MG63 (cell line): Measurements from ENCODE around the gene INPP5B. TPM values are rescaled to one million over a fixed set of nuclear protein-coding genes. Genes with fewer than 3 reads are reported as not detected.
"Not testable (repeated sequence)": the region's sequence is repeated elsewhere in the genome, so short reads cannot be mapped to it uniquely, and the experiment has no call there.

Experiments used
- DNase-seq: peaks from one replicate; pipeline ENCODE4 v3.0.0-alpha.2; 2020
- H3K27me3 ChIP-seq: fragments of 250-450 bp; sonication (Bioruptor Pico); 2 replicates; pipeline ENCODE4 v1.5.1; 2020; ENCODE audit warnings: mild to moderate bottlenecking, moderate library complexity
- H3K36me3 ChIP-seq: fragments of 250-450 bp; sonication (Bioruptor Pico); 2 replicates; pipeline ENCODE4 v1.5.1; 2020; ENCODE audit warnings: mild to moderate bottlenecking, moderate library complexity
- H3K4me3 ChIP-seq: fragments of 250-450 bp; sonication (Bioruptor Pico); 2 replicates; pipeline ENCODE4 v1.5.1; 2020; ENCODE audit warnings: mild to moderate bottlenecking, moderate library complexity
- H3K9me3 ChIP-seq: fragments of 250-450 bp; sonication (Bioruptor Pico); 2 replicates; pipeline ENCODE4 v1.5.1; 2020; ENCODE audit warnings: mild to moderate bottlenecking, moderate library complexity
- total RNA-seq: library from RNA; depleted of rRNA; stranded (reverse); fragments of >200 nt; shearing (Covaris generic); gene quantifications from 2 replicates; pipeline ENCODE4 v1.2.3, GENCODE V29; 2014; ENCODE audit warnings: low replicate concordance

Gene INPP5B
- total RNA-seq, 1 experiment from 2014 or later = 19.2 TPM

DNA sequence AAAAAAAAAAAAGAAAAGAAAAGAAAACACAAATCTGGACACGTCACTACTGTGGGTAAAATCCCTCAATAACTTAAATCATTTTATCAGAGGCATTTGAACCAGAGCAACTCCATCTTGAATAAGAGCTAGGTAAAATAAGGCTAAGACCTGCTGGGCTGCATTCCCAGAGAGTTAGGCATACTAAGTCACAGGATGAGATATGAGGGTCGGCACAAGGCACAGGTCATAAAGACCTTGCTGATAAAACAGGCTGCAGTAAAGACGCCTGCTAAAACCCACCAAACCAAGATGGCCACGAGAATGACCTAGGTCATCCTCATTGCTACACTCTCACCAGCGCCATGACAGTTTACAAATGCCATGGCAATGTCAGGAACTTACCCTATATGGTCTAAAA, 43.9 kb downstream of the INPP5B start:
- Histone ChIP-seq H3K36me3 (peaks cover 30% of the 10 kb centered on the region), H3K27me3 (no peaks in the 10 kb centered on the region), H3K9me3 (no peaks in the 10 kb centered on the region; the same call in 1 of the 2 replicates), H3K4me3 (no peak overlapping the region)
- DNase-seq = no peak

GRCh38 chr1:37901893-37902225, 45.0 kb downstream of the INPP5B start:
- H3K36me3 ChIP-seq = peaks cover 24% of the 10 kb centered on the region
- H3K9me3 ChIP-seq = no peaks in the 10 kb centered on the region; the same call in 1 of the 2 replicates
- no peaks in the 10 kb centered on the region for H3K27me3 ChIP-seq
- DNase-seq = no peak
- no peak overlapping the region for H3K4me3 ChIP-seq

- Histone ChIP-seq H3K27me3 (no peaks in the 10 kb centered on the region), H3K9me3 (no peaks in the 10 kb centered on the region; the same call in 1 of the 2 replicates), H3K36me3 (peaks cover 21% of the 10 kb centered on the region), H3K4me3 (no peak overlapping the region)
- DNase-seq = no peak
These were observed 45.5 kb downstream of the INPP5B start for GRCh38 chr1:37901191-37901892.

- not testable (repeated sequence) for DNase-seq, H3K27me3 ChIP-seq, H3K36me3 ChIP-seq, H3K4me3 ChIP-seq, H3K9me3 ChIP-seq
These were observed 49.3 kb downstream of the INPP5B start for GRCh38 chr1:37897563-37897962.

GRCh38 chr1:37893673-37894072, 53.2 kb downstream of the INPP5B start:
- H3K4me3 ChIP-seq = no peak overlapping the region
- DNase-seq = no peak
- H3K9me3 ChIP-seq = no peaks in the 10 kb centered on the region
- no peaks in the 10 kb centered on the region for H3K27me3 ChIP-seq
- peaks cover 20% of the 10 kb centered on the region for H3K36me3 ChIP-seq

DNA sequence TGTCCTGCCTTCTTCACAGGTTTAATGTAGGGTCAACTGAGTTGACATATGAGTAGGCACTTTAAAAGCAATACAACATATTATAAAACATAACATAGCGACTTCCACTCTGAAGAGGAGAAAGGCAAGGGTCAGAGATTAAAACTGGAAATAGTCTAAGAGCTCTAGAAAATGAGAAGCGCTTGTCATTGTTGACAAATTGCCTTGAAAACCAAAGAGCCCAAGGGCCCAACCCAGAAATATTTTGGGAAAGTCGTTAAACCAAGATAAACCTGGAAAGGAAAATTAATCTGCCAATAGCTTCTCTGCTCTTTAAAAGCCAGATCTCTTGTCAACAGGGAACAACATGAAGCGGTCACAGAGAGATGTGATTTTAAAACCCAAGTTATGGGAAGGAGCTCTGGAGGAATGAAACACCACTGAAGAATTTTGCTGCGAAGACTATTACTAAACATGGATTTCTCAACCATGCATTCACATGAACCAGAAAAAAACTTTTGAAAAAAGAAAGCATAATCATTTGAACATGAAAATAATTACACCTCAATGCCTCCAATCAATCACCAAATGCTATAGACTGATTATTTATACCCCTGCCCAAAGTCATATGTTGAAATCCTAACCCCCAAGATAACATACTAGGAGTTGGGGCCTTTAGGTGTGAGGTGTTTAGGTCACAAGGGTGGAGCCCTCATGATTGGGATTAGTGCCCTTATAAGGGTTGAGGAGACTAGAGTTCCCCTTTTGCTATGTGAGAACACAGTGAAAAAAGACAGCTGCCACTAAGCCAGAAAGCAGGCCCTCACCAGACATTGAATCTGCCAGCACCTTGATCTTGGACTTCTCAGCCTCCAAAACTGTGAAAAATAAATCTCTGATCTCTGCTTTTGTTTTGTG, 54.5 kb downstream of the INPP5B start:
- H3K36me3 ChIP-seq = peaks cover 29% of the 10 kb centered on the region
- no peaks in the 10 kb centered on the region for H3K9me3 ChIP-seq
- DNase-seq = no peak
- no peak overlapping the region for H3K4me3 ChIP-seq
- H3K27me3 ChIP-seq = no peaks in the 10 kb centered on the region

- no peaks in the 10 kb centered on the region for H3K9me3 ChIP-seq
- H3K36me3 ChIP-seq = peaks cover 43% of the 10 kb centered on the region
- no peak overlapping the region for H3K4me3 ChIP-seq
- no peak for DNase-seq
- H3K27me3 ChIP-seq = no peaks in the 10 kb centered on the region
These were observed 56.4 kb downstream of the INPP5B start for GRCh38 chr1:37890378-37891014.

- DNase-seq = no peak
- no peak overlapping the region for H3K4me3 ChIP-seq
- peaks cover 51% of the 10 kb centered on the region for H3K36me3 ChIP-seq
- H3K27me3 ChIP-seq = no peaks in the 10 kb centered on the region
- no peaks in the 10 kb centered on the region for H3K9me3 ChIP-seq
These were observed 58.7 kb downstream of the INPP5B start for GRCh38 chr1:37888022-37888700.

DNA sequence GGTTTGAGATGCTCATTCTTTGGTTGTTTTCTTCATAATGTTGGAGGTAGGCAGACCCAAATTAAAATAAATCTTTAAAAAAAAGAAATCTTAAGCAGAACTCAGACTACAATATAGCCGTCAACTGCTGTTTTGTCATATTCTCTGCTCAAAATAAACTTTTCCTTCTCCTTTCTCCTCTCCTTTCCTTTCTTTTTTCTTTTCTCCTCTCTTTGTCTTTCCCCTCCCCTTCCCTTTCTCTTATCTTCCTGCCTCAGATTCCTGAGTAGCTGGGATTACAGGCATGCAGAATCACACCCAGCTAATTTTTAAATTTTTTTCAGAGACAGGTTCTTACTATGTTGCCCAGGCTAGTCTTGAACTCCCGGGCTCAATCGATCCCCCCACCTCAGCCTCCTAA, 62.7 kb downstream of the INPP5B start:
- Histone ChIP-seq H3K36me3 (peaks cover 58% of the 10 kb centered on the region), H3K27me3 (no peaks in the 10 kb centered on the region), H3K4me3 (no peak overlapping the region), H3K9me3 (no peaks in the 10 kb centered on the region)
- no peak for DNase-seq

- Histone ChIP-seq H3K36me3 (peaks cover 55% of the 10 kb centered on the region), H3K4me3 (no peak overlapping the region), H3K9me3 (no peaks in the 10 kb centered on the region), H3K27me3 (no peaks in the 10 kb centered on the region)
- DNase-seq = no peak
These were observed 63.2 kb downstream of the INPP5B start for GRCh38 chr1:37883671-37884070.

- no peak for DNase-seq
- peaks cover 50% of the 10 kb centered on the region for H3K36me3 ChIP-seq
- H3K4me3 ChIP-seq = no peak overlapping the region
- H3K9me3 ChIP-seq = no peaks in the 10 kb centered on the region
- H3K27me3 ChIP-seq = no peaks in the 10 kb centered on the region
These were observed 67.0 kb downstream of the INPP5B start for GRCh38 chr1:37879865-37880264.

GRCh38 chr1:37878071-37878470, 68.8 kb downstream of the INPP5B start:
- Histone ChIP-seq H3K4me3 (no peak overlapping the region), H3K27me3 (no peaks in the 10 kb centered on the region), H3K9me3 (no peaks in the 10 kb centered on the region), H3K36me3 (peaks cover 56% of the 10 kb centered on the region)
- no peak for DNase-seq

GRCh38 chr1:37875833-37876232, 71.0 kb downstream of the INPP5B start:
- Histone ChIP-seq H3K36me3 (peaks cover 49% of the 10 kb centered on the region), H3K27me3 (no peaks in the 10 kb centered on the region), H3K9me3 (no peaks in the 10 kb centered on the region), H3K4me3 (no peak overlapping the region)
- DNase-seq = no peak

DNA sequence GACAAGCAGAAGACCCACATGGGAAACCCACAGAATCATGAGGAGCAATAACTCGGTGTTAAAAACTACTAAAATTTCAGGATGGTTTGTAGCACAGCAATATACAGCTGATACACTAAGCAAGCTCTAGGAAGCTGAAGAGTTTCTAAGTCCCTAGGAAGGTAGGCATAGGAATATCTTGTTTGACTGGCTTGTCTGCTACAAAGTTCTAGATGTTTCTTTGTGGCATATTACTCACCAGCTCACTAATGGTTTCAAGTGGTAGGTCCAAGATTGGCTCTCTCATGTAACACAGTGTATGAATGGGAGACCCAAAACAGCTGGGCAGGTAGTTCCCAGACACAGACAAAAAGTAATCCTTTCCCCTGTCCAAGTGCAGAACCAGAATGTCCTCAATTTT, 74.2 kb downstream of the INPP5B start:
- Histone ChIP-seq H3K4me3 (no peak overlapping the region), H3K9me3 (no peaks in the 10 kb centered on the region), H3K27me3 (no peaks in the 10 kb centered on the region), H3K36me3 (peaks cover 45% of the 10 kb centered on the region)
- no peak for DNase-seq

- DNase-seq = no peak
- peaks cover 48% of the 10 kb centered on the region for H3K36me3 ChIP-seq
- no peaks in the 10 kb centered on the region for H3K27me3 ChIP-seq
- H3K9me3 ChIP-seq = no peaks in the 10 kb centered on the region
- no peak overlapping the region for H3K4me3 ChIP-seq
These were observed 78.4 kb downstream of the INPP5B start for GRCh38 chr1:37868466-37868865.

DNA sequence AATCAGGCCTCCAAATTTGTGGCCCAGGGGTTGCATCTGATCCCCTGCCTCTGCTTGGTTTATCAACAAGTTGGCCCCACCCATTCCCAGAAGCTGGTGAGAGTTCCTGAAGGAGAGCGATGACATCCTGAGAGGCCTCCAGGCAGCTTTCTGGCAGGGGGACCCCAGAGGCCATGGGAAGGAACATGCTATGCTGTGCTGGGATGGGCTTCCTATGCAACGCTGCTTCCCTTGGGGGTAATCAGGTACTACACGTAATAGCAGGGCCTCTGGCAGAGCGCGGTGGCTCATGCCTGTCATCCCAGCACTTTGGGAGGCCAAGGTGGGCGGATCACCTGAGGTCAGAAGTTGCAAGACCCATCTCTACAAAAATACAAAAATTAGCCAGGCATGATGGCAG, 79.1 kb downstream of the INPP5B start:
- no peak for DNase-seq
- no peaks in the 10 kb centered on the region for H3K9me3 ChIP-seq
- no peaks in the 10 kb centered on the region for H3K27me3 ChIP-seq
- H3K36me3 ChIP-seq = peaks cover 43% of the 10 kb centered on the region
- H3K4me3 ChIP-seq = no peak overlapping the region

DNA sequence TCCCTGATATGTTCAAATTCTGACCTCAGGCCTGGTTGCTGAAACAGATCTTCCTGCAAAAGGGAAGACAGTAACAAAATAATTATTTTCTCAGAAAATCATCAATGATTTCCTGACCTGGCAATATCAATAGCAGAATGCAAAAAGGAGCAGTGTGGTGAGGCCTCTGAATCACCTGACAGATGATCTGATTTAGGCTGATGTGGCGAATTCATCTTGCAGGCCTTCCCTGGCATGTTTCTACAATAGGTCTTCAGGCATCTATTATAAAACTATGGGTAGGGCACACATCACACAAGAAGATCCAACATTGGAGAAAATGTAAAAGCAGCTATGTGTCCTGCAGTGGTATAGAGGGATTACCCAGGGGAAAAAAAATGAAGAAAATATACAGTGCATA, 80.4 kb downstream of the INPP5B start:
- no peak overlapping the region for H3K4me3 ChIP-seq
- DNase-seq = no peak
- H3K27me3 ChIP-seq = no peaks in the 10 kb centered on the region
- no peaks in the 10 kb centered on the region for H3K9me3 ChIP-seq
- peaks cover 44% of the 10 kb centered on the region for H3K36me3 ChIP-seq
